HCT116 (cell line): ENCODE measurements around the gene CRAT.

Experiments used
- EGR1 ChIP-seq: IDR thresholded peaks from 2 replicates; pipeline ENCODE4 v1.6.1; 2012; ENCODE audit warnings: low read depth
- POLR2A ChIP-seq: IDR thresholded peaks from 2 replicates; pipeline ENCODE4 v1.7.0; 2011; ENCODE audit warnings: borderline replicate concordance; ENCODE audit not compliant: insufficient read depth, insufficient read length; ENCODE audit errors: extremely low read depth
- POLR2AphosphoS5 ChIP-seq: IDR thresholded peaks from 2 replicates; pipeline ENCODE4 v1.6.1; 2011; ENCODE audit warnings: mild to moderate bottlenecking, low read depth, low read length, moderate library complexity
- TCF7L2 ChIP-seq: IDR thresholded peaks from 2 replicates; pipeline ENCODE4 v1.7.0; 2011; ENCODE audit warnings: borderline replicate concordance, inconsistent platforms; ENCODE audit not compliant: insufficient read depth, insufficient read length; ENCODE audit errors: extremely low read depth
- TF ChIP-seq, protein P1 (sequence below): IDR thresholded peaks from 2 replicates; pipeline ENCODE4 v1.6.1; 2012; ENCODE audit warnings: low read depth
- TF ChIP-seq, protein P2 (sequence below): IDR thresholded peaks from 2 replicates; pipeline ENCODE4 v1.6.1; 2012

DNA sequence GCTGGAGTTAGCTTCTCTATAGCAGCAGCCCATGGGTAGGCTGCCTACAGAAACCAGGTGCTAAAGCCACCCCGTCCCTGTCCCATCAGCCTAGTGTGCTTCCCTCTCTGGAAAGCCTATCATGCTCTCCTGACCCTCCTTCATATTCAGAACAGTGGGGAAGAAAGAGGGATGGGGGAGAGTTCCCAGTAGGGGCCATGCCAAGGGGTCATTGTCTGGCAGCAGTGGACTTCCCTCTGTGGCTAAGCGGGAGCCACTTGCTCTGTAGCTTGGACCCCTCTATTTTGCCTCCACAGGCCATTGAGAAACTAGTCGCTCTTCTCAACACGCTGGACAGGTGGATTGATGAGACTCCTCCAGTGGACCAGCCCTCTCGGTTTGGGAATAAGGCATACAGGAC, 18.1 kb upstream of the CRAT start:
- TF ChIP-seq, protein P1, sequence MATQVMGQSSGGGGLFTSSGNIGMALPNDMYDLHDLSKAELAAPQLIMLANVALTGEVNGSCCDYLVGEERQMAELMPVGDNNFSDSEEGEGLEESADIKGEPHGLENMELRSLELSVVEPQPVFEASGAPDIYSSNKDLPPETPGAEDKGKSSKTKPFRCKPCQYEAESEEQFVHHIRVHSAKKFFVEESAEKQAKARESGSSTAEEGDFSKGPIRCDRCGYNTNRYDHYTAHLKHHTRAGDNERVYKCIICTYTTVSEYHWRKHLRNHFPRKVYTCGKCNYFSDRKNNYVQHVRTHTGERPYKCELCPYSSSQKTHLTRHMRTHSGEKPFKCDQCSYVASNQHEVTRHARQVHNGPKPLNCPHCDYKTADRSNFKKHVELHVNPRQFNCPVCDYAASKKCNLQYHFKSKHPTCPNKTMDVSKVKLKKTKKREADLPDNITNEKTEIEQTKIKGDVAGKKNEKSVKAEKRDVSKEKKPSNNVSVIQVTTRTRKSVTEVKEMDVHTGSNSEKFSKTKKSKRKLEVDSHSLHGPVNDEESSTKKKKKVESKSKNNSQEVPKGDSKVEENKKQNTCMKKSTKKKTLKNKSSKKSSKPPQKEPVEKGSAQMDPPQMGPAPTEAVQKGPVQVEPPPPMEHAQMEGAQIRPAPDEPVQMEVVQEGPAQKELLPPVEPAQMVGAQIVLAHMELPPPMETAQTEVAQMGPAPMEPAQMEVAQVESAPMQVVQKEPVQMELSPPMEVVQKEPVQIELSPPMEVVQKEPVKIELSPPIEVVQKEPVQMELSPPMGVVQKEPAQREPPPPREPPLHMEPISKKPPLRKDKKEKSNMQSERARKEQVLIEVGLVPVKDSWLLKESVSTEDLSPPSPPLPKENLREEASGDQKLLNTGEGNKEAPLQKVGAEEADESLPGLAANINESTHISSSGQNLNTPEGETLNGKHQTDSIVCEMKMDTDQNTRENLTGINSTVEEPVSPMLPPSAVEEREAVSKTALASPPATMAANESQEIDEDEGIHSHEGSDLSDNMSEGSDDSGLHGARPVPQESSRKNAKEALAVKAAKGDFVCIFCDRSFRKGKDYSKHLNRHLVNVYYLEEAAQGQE = no peak
- TF ChIP-seq, protein P2, sequence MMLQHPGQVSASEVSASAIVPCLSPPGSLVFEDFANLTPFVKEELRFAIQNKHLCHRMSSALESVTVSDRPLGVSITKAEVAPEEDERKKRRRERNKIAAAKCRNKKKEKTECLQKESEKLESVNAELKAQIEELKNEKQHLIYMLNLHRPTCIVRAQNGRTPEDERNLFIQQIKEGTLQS = no peak
- TF ChIP-seq POLR2A (no peak), TCF7L2 (no peak), EGR1 (no peak), POLR2AphosphoS5 (no peak)
